Right ventricle myocardium superior (tissue), 1 donor: Measurements from ENCODE around the gene BAG1. TPM values are rescaled to one million over a fixed set of nuclear protein-coding genes. Genes with fewer than 3 reads are reported as not detected.

Experiments used
- ATAC-seq: fragments of 200-7000 bp; cut with Tn5 transposase; one replicate; pipeline ENCODE4 v1.9.1; 2020; ENCODE audit warnings: mild to moderate bottlenecking; ENCODE audit not compliant: poor library complexity
- DNase-seq: peaks from one replicate; pipeline ENCODE4 v3.0.0-alpha.2; 2020
- intact Hi-C: fragments of 100-400 bp; cut with DNase I; formaldehyde crosslinking; loops from one replicate; pipeline ENCODE4 v1.11.2; 2022
- total RNA-seq: library from RNA; stranded (reverse); fragmentation: NEBNext Ultra II Directional; extraction: Animal tissue kit (Norgen Biotek cat#: 25700); gene quantifications from one replicate; pipeline ENCODE4 v1.2.1, GENCODE V29; 2021
- donor health status: DM: no; HTN: yes; CAD: no; lungs with severe emphysema.

Gene BAG1
- total RNA-seq, 1 donor from 2014 or later, result 131 TPM

DNA sequence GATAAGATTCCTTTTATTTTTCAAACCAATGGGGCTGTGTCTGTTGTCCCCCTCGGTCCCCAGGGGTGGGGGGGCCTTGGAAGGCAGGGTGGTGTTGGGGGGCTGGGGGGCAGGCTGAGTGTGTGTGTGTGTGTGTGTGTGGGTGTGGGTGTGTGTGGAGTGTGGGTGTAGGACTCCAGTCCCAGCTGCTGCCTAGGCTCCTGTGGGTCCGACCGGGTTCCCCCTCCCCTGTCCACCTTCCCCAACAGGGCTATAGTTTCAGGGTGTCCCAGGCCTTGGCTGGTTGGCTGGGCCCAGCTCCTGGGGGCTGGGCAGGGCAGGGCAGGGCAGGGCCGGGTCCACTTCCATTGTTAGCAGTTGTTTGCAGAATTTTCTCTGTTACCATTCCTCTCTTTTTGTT is 23.7 kb upstream of the BAG1 start:
- ATAC-seq (no peak), DNase-seq (no peak)
- intact Hi-C loops, result loop anchor here (10.0 kb wide), 1 partner anchor 177 kb away; no protein-coding TSS in a partner anchor

DNA sequence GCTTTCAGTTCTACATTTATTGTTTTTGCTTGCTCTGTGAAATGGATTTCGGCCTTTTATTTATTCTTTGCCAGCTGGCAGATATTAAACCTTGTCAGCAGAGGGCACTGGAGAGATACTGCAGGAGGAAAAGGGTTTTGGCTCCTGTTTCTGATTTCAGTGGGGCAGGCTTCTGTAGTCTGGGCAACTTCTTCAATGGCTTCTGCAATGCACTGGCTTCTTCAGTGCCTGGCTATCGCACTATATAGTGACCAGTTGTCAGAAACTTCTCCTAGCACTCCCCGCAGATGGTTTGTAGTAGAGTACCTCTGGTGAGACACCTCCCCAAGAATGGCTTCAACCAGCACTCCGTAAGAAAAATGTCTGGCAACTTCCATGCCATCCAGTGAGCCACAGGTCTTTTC is 22.6 kb upstream of the BAG1 start:
- intact Hi-C loops, result loop anchor here (10.0 kb wide), 1 partner anchor 178 kb away; no protein-coding TSS in a partner anchor
- ATAC-seq, result no peak
- DNase-seq, result no peak

DNA sequence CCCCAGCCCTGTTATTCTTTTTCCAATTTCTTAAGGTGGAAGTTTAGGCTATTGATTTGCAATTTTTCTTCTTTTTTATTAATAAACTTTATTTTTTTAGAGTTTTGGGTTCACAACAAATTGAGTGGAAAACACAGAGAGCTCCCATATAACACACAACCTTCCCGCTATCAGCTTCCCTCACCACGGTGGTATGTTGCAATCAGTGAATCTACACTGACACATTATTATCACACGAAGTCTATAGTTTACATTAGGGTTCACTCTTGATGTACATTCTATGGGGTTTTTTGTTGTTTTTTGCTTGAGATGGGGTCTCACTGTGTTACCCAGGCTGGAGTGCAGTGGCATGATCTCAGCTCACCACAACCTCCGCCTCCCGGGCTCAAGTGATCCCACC is 21.0 kb upstream of the BAG1 start:
- DNase-seq (no peak), ATAC-seq (no peak)
- intact Hi-C loops, result loop anchor here (10.0 kb wide), 1 partner anchor 179 kb away; no protein-coding TSS in a partner anchor

DNA sequence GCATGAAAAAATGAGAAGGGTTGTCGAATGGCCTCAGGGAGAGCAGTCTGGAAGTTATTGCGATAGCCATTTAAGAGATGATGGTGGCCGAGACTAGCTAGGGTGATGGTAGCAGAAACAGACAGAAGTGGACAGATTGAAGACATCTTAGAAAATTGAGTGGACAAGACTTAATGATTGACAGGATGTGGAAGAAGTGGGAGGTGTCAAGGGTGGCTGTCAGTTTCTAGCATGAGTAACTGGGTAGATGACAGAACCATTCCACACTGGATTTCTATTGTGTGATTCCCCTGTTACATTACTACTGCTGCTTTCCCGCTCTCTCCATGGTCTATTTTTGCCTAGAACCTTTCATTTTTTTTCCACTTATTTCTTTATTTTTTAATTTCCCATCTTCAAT is 13.0 kb upstream of the BAG1 start:
- DNase-seq (no peak), ATAC-seq (no peak)
- intact Hi-C loops, result no loop called here

DNA sequence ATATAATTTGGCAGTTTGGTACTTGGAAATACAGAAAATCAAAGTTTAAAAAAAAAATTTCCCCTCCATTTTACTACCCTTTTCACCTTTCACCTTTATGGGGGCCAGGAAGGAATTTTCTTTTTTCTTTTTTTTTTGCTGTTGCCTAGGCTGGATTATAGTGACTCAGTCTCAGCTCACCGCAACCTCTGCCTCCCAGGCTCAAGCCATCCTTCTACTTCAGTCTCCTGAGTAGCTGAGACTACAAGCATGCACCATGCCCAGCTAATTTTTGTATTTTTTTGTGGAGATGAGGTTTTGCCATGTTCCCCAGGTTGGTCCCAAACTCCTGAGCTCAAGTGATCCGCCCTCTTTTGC is 9.4 kb upstream of the BAG1 start:
- DNase-seq, result no peak
- intact Hi-C loops, result no loop called here
- no peak for ATAC-seq

DNA sequence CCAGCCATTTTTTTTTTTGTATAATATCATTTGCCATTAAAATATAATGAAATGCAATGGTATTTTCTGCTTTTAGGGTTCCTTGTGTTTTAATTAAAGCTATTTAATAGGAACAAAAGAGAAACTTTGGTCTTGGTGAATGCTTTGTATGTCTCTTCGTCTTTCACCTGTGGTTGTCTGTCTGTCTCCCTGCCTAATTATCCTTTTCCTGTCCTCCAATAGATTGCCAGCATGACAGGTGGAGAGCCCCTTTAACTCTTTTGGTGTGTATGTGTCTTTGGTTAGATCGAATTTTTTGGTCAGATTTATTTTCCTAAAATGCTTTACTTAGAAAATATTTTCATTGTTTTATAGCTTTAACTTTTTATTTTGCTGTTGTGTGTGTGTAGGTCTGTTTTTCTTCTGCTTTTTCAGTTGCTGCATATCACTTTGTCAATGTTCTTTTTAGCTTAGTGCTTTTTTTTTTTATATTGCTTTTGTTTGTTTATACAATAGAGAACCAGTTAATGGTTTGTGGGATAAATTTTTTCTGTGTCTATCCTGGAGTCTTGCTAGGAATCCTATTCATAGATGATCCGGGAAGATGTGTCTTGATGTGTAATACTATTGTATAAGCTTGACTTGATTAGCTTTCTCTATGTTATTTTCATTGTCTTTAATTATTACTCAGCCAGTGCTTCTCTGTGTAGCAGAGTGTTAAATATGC is 8.9 kb upstream of the BAG1 start:
- no peak for ATAC-seq
- no peak for DNase-seq
- intact Hi-C loops, result no loop called here

DNA sequence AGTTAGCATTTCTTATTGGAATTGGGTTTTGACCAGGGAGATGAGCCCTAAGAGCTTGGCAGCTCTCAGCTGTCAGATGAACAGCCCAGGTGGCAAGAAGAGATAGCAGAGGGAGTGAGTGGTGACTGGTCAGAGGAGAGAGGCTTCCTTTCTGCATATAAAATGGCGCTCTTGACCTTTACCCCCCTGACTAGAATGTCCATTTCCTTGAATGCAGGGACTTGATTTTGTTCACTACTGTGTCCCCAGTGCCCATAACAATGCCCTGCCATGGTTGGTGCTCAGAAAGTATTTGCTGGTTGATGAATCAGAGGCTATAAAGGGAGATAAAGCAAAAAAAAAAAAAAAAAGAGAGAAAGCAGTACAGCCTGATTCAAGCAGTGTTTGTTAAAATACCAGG is 7.6 kb upstream of the BAG1 start:
- DNase-seq (no peak), ATAC-seq (no peak)
- intact Hi-C loops, result no loop called here

DNA sequence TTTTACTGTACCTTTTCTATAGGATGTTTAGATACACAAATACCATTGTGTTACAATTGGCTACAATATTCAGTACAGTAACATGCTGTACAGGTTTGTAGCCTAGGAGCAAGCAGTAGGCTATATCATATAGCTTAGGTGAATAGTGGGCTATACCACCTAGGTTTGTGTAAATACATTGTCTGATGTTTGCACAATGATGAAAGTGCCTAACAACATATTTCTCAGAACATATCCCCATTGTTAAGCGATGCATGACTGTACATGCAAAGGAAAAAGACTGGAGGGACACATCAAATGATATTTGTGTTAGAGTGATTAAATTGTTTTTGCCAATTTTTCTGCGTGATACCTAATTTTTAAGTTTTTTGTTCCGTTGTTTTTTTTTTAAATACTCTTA is 5.6 kb upstream of the BAG1 start:
- no peak for ATAC-seq
- intact Hi-C loops, result no loop called here
- no peak for DNase-seq

DNA sequence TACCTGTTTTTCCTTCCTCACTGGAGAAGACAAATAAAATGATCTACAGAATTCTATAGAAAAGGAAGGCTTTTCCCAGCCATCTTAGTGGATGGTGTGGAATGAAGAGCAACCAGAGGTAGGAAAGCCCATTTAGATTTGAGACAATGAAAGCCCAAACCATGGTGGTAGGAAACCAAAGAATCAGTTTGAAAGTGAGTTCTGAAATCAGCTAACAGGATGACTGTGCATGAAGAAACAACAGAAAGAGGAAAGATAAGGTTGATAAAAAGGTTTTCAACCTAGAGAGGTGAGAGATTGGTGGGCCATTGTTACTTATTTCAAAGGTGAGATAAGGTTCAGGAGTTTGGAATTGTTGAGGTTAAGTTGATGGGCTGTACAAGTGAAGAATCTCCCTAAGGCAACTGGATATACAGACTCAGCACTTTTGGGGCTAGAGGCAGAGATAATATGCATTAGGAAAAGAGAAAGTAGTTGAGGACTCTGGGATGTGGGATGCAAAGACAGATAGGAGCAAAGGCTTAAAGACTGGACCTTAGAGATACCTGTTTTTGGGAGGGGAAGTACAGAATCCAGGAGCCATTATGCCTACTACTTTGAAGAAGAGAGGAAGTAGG is 2.8 kb upstream of the BAG1 start:
- no peak for ATAC-seq
- intact Hi-C loops, result no loop called here
- DNase-seq, result no peak

DNA sequence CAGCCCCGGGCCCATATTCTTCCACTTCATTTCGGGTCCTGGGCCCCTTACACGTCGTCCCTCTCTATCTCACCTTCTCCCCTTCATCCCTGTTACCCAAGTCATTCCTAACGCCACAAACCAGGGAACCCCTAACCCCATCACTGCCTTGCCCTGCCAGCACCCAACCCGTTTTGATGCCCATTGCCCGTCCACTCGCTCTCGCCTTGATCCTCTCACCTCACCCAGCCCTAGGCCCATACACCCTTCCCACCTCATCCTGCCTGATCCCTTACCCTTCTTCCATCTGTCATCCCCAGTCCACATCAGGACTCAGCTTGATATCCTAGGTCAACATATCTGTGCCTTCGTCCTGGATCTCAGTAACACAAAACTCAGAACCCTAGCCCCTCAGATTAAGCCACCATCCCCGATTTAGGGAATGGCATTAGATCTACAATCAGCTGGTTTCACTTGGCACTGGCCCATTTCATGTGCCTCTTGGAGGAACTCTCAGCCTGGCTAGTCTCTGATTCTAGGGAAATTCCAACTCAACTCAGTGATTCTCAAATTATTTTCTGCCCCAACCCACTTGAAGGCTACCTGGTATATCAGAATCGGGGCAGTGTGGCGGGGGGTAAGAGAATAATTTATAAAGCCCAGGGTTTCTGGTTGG is 830 bp upstream of the BAG1 start:
- ATAC-seq (no peak), DNase-seq (no peak)
- intact Hi-C loops, result no loop called here

DNA sequence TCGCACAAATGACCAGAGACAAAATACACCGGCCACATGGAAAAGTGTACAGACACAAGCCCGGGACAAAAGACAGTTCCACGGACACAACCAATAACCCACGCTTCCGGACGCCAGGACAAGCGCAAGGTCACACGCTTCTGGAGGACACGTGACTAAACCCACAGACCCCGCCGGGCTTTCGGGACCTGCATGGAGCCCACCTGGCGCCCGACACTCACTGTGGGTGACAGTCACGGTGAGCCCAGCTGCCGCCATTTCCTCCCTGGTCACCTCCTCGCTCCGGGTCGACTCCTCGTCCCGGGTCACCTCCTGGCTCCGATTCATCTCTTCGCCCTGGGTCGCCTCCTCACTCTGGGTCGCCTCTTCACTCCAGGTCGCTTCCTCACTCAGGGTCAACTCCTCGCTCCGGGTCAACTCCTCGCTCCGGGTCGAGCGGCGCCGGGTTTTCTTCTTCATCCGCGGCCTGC is 470 bp downstream of the BAG1 start:
- DNase-seq (peak; percentile 75), ATAC-seq (peak; percentile 32)
- intact Hi-C loops, result no loop called here

DNA sequence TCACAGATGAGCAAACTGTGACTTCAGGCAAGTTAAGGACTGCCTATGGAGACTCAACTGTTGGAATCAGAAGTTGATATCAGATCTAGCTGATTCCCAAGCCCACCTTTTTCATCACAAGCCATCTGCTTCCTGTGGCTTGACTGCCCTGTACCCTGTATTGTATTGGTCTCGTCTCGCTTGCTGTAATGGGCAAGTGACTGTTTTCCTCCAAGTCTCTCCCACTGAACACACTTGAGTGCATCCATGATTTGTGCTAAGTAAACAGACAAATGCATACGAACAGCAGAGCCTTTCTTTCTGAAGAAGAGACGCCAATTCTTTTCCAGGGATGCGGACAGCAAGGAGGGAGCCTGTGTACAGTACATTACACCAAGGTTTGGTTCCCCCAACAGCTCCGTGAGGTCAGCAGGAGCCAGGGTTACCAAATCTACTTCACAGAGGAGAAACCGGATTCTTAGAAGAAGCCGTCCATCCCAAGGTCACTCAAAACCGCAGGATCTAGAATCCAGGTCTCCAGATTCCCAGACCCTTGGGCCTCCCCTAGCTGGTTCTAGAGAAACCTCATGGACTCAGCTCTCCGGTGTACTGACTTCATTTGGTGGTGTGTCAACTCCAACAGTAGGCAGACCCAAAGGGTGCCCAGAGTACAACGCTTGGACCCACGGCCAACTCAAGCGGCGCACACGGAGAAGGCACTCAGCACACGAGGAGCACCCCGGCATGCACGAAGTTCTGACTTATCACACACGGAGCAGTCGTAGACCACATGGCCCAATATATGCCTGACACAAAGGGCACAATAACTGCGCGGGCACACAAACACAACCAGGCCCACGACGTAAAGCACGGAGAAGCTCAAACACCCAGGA is 1.1 kb downstream of the BAG1 start:
- intact Hi-C loops, result no loop called here
- DNase-seq (no peak), ATAC-seq (peak; percentile 9)

DNA sequence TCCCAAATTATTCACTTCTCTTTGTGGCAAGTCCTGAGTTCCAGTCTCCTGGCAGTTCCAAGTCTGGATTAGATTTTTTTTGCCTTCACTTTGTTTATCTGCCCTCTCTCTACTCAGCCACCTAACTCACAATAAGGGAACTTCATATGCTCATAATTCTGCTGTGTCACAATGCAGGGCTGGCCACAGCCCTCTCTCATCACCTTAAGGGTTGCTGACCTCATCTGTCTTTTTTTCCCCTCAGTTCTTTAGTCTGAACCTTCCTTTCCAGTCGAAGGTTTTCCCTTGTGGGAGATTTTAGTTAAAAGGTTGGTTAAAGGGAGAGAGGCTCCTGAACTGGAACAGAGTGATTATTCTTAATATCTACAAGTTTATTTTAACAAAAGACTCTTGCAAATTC is 4.1 kb downstream of the BAG1 start:
- intact Hi-C loops, result no loop called here
- ATAC-seq, result no peak
- DNase-seq, result no peak

DNA sequence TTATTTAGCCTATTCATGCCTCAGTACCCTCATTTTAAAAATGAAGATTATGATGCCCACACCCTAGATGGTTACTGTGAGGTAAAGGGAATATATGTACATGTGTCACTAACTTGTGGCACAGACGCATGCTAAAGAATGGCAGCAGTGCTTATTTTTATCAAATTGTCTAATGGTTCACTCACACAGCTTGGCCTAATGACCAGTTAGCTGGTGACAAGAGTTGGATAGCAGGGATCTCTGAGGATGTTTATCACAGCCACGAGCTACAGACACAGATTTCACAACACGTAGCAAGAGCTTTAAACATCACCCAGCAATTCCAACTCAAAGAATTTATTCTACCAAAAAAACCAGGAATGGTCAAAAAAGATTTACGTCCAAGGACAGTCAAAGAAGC is 7.2 kb downstream of the BAG1 start:
- intact Hi-C loops, result no loop called here
- ATAC-seq (no peak), DNase-seq (no peak)

DNA sequence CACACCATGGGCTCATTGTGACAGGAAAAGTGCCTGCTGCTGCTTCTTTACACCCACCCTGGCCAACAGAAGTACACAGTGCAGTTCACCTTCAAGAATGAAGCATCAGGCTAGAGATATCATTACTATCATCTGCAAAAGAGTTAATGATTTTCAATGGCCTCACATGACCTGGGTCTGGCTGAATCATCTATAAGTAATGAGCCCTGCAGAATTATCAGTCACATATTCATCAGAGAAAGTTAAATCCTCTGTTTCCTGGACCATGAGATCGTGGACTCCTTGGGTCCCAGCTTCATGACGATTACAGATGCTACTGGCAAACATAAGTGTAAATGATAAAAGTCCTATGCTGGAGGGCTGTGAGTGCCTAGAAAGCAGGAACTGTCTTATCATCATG is 8.3 kb downstream of the BAG1 start:
- intact Hi-C loops, result no loop called here
- DNase-seq (no peak), ATAC-seq (no peak)

DNA sequence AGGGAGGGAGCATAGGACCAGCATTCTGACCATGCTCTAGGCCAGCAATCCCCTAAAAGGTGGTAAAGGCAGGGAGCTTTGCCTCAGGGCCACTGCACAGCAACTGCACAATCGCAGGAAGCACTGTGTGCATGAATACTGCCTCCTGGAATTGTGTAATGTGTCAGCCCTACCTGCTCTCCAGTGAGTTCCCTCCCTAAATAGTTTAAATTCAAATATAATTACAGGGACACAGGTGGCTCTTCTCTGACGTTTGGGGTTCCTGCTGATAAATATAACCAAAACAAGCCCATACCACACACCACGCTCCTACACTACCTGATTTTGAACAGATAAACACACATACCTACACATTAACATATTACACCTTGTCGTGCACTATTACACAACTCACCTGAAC is 9.0 kb downstream of the BAG1 start:
- intact Hi-C loops, result no loop called here
- ATAC-seq (no peak), DNase-seq (no peak)

DNA sequence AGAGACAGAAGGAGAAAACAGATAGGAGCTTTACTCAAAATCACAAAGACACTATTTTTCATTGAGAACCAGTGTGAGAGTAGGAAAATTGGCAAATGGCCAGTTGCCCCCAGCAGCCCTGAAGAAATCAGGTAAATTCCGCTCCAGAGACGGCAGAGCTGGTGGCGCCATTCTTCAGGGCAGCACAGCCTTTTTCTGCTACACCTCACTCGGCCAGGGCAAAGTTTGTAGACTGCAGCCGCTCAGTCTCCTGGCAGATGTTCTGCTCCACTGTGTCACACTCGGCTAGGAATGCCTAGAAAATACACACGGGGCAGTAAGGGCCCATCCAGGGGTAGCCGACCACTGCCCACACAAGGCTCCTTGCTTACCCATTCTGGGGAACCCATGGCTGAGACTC is 9.5 kb downstream of the BAG1 start:
- DNase-seq, result no peak
- intact Hi-C loops, result no loop called here
- ATAC-seq, result no peak

DNA sequence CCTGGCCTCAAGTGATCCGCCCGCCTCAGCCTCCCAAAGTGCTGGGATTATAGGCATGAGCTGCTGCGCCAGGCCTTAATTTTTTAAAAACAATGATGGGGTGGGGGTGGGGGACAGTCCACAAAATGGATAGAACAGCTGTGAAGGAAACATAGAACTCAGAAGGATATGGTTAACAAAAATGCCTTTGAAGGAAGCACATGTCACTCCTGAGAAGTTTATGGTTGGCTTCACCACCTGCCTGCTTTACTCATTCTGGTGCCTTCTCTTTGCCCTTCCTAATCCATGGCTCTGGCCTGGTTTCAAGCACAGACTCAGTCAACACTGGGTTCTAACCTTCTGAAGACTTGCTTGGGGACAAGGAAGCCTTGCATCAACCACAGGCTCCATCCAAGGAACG is 10.3 kb downstream of the BAG1 start:
- ATAC-seq (no peak), DNase-seq (no peak)
- intact Hi-C loops, result no loop called here

DNA sequence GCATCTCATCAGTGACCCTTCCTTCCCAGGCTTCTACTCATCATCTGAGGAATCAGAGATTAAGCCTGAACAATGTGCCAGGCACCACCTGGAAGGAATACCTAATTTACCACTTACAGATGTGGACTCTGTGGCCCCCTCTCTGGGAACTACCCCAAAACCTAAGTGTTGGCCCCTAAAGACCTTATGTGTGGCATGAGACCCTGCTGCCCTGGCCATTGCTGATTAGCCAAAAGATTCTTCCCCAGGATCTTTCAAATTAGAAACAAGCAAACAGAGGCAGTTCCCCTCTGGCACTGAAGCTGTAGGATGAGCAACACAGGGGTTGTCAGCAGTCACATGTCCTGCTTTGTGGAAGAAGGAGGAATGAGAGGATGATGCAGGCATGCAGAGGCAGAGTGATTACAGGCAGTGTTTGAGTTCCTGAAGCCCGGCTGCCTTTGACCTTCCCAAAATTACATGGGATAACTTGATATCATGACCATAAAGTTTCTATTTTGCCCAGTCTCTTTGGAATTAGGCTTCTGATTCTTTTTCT is 14.0 kb downstream of the BAG1 start:
- intact Hi-C loops, result no loop called here
- DNase-seq (no peak), ATAC-seq (no peak)
